HCT116 (cell line): ENCODE data around the gene LRRN2.

ENCODE experiments used
- CBX3 ChIP-seq: IDR thresholded peaks from 2 replicates; pipeline ENCODE4 v1.6.1; 2012; ENCODE audit warnings: low read depth
- EGR1 ChIP-seq: IDR thresholded peaks from 2 replicates; pipeline ENCODE4 v1.6.1; 2012; ENCODE audit warnings: low read depth
- EZH2 ChIP-seq: fragments of 200-600 bp; sonication (generic); IDR thresholded peaks from 2 replicates; pipeline ENCODE4 v1.6.1; 2017; ENCODE audit warnings: antibody characterized with exemption, mixed run types
- EZH2phosphoT487 ChIP-seq: fragments of 200-600 bp; IDR thresholded peaks from 2 replicates; pipeline ENCODE4 v1.6.1; 2018; ENCODE audit warnings: antibody characterized with exemption, borderline replicate concordance
- POLR2A ChIP-seq: IDR thresholded peaks from 2 replicates; pipeline ENCODE4 v1.7.0; 2011; ENCODE audit warnings: borderline replicate concordance; ENCODE audit not compliant: insufficient read depth, insufficient read length; ENCODE audit errors: extremely low read depth
- POLR2AphosphoS5 ChIP-seq: IDR thresholded peaks from 2 replicates; pipeline ENCODE4 v1.6.1; 2011; ENCODE audit warnings: mild to moderate bottlenecking, low read depth, low read length, moderate library complexity
- SIN3A ChIP-seq: IDR thresholded peaks from 2 replicates; pipeline ENCODE4 v1.6.1; 2012; ENCODE audit warnings: low read depth
- SRF ChIP-seq: IDR thresholded peaks from 2 replicates; pipeline ENCODE4 v1.6.1; 2012; ENCODE audit warnings: low read depth
- ZFX ChIP-seq: fragments of 450-650 bp; IDR thresholded peaks from 2 replicates; pipeline ENCODE4 v1.6.1; 2017
- TF ChIP-seq, protein P1 (sequence below), 3 experiments: fragments of 200-600 bp in 1 of 3; sonication (generic) in 1 of 3; IDR thresholded peaks in 2 of 3; conservative IDR thresholded peaks in 1 of 3; 2 replicates each; pipeline ENCODE4 v1.5.1; 2012 to 2017; ENCODE audit warnings: low read depth in 2 of 3, low read length in 2 of 3, antibody characterized with exemption in 1 of 3, borderline replicate concordance in 1 of 3, control low read depth in 1 of 3, mild to moderate bottlenecking in 1 of 3, mixed read lengths in 1 of 3, mixed run types in 1 of 3, moderate library complexity in 1 of 3; ENCODE audit not compliant: insufficient read depth in 1 of 3
- TF ChIP-seq, protein P2 (sequence below): IDR thresholded peaks from 2 replicates; pipeline ENCODE4 v1.6.1; 2012
- TF ChIP-seq, protein P3 (sequence below): IDR thresholded peaks from 2 replicates; pipeline ENCODE4 v1.6.1; 2012; ENCODE audit warnings: low read depth
- TF ChIP-seq, protein P4 (sequence below): IDR thresholded peaks from 2 replicates; pipeline ENCODE4 v1.6.1; 2011; ENCODE audit warnings: mild to moderate bottlenecking, low read length, moderate library complexity; ENCODE audit not compliant: insufficient replicate concordance; ENCODE audit errors: extremely low read depth

DNA sequence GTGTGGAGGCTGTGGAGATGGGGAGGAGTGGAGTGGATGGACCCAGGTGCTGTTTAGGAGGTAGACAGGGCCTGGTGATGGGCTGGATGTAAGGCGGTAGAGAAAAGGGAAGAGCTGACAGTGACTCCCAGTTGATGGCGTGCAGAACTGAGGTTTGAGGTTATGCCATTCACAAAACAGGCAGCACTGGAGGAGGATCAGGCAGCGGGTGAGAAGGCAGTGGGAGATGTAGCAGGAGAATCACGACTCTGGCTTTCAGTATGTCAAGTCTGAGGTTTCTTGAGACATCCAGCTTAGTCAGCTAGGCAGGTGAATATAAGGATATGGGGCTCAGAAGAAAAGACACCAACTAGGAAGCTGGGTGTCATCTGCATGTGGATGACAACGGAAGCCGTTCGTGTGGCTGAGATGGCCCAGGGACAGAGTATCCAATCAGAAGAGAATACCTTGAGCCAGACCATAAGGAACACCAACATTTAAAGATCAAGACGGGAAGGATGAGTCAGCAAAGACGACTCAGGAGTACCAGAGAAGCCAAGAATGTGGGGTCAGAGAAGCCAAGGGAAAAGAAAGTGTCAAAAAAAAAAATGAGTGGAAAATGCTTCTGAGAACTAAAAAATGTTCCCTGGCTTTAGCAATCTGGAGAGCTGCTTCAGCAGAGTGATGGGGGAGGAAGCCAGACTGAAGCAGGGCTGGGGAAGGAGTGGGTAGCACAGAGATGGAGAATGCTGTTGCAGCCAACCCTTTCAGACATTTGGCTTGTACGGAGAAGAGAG lies 15.2 kb downstream of the LRRN2 start:
- no peak for TF ChIP-seq EGR1
- TF ChIP-seq, protein P1, sequence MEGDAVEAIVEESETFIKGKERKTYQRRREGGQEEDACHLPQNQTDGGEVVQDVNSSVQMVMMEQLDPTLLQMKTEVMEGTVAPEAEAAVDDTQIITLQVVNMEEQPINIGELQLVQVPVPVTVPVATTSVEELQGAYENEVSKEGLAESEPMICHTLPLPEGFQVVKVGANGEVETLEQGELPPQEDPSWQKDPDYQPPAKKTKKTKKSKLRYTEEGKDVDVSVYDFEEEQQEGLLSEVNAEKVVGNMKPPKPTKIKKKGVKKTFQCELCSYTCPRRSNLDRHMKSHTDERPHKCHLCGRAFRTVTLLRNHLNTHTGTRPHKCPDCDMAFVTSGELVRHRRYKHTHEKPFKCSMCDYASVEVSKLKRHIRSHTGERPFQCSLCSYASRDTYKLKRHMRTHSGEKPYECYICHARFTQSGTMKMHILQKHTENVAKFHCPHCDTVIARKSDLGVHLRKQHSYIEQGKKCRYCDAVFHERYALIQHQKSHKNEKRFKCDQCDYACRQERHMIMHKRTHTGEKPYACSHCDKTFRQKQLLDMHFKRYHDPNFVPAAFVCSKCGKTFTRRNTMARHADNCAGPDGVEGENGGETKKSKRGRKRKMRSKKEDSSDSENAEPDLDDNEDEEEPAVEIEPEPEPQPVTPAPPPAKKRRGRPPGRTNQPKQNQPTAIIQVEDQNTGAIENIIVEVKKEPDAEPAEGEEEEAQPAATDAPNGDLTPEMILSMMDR (IDR thresholded peaks at IDR 0.05 in 2 of 3, conservative IDR thresholded peaks at IDR 0.05 in 1 of 3; ENCODE audit: borderline replicate concordance in 1 of 3, insufficient read depth in 1 of 3, low read depth in 2 of 3, low read length in 2 of 3), result no peak
- no peak for TF ChIP-seq SRF
- TF ChIP-seq EZH2, result no peak
- no peak for TF ChIP-seq EZH2phosphoT487
- no peak for TF ChIP-seq SIN3A
- TF ChIP-seq, protein P2, sequence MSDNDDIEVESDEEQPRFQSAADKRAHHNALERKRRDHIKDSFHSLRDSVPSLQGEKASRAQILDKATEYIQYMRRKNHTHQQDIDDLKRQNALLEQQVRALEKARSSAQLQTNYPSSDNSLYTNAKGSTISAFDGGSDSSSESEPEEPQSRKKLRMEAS, result no peak
- TF ChIP-seq ZFX, result no peak
- TF ChIP-seq POLR2A, result no peak
- TF ChIP-seq, protein P3, sequence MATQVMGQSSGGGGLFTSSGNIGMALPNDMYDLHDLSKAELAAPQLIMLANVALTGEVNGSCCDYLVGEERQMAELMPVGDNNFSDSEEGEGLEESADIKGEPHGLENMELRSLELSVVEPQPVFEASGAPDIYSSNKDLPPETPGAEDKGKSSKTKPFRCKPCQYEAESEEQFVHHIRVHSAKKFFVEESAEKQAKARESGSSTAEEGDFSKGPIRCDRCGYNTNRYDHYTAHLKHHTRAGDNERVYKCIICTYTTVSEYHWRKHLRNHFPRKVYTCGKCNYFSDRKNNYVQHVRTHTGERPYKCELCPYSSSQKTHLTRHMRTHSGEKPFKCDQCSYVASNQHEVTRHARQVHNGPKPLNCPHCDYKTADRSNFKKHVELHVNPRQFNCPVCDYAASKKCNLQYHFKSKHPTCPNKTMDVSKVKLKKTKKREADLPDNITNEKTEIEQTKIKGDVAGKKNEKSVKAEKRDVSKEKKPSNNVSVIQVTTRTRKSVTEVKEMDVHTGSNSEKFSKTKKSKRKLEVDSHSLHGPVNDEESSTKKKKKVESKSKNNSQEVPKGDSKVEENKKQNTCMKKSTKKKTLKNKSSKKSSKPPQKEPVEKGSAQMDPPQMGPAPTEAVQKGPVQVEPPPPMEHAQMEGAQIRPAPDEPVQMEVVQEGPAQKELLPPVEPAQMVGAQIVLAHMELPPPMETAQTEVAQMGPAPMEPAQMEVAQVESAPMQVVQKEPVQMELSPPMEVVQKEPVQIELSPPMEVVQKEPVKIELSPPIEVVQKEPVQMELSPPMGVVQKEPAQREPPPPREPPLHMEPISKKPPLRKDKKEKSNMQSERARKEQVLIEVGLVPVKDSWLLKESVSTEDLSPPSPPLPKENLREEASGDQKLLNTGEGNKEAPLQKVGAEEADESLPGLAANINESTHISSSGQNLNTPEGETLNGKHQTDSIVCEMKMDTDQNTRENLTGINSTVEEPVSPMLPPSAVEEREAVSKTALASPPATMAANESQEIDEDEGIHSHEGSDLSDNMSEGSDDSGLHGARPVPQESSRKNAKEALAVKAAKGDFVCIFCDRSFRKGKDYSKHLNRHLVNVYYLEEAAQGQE, result no peak
- TF ChIP-seq, protein P4, sequence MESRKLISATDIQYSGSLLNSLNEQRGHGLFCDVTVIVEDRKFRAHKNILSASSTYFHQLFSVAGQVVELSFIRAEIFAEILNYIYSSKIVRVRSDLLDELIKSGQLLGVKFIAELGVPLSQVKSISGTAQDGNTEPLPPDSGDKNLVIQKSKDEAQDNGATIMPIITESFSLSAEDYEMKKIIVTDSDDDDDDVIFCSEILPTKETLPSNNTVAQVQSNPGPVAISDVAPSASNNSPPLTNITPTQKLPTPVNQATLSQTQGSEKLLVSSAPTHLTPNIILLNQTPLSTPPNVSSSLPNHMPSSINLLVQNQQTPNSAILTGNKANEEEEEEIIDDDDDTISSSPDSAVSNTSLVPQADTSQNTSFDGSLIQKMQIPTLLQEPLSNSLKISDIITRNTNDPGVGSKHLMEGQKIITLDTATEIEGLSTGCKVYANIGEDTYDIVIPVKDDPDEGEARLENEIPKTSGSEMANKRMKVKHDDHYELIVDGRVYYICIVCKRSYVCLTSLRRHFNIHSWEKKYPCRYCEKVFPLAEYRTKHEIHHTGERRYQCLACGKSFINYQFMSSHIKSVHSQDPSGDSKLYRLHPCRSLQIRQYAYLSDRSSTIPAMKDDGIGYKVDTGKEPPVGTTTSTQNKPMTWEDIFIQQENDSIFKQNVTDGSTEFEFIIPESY, result no peak
- TF ChIP-seq POLR2AphosphoS5, result no peak
- no peak for TF ChIP-seq CBX3
